Activated CD4-positive, alpha-beta memory T cell treated with anti-CD3 and anti-CD28 coated beads, Interleukin-2, amount 10 ng/mL, durations not matched to agents 7 days and 5 days (primary cell): ENCODE measurements around the gene CEACAM5. TPM values are rescaled to one million over a fixed set of nuclear protein-coding genes. Genes with fewer than 3 reads are reported as not detected.

ENCODE experiments used
- total RNA-seq, 2 experiments: library from RNA; stranded (reverse); gene quantifications; one replicate each; pipeline ENCODE4 v1.2.3, GENCODE V29; 2021

Gene CEACAM5
- total RNA-seq, 2 experiments from 2014 or later, result not detected

Other genes with a start within 250 kb of the CEACAM5 start
- gene CEACAM21, start 132.5 kb upstream of the CEACAM5 start, total RNA-seq, result 10 to 100 TPM; 77.0 to 77.8 TPM
- gene CEACAM4, start 81.6 kb upstream of the CEACAM5 start, total RNA-seq, result not detected
- not detected for gene CEACAM7, start 20.4 kb upstream of the CEACAM5 start, total RNA-seq
- not detected for gene CEACAM6, start 46.9 kb downstream of the CEACAM5 start, total RNA-seq
- not detected for gene CEACAM3, start 88.0 kb downstream of the CEACAM5 start, total RNA-seq
- gene LYPD4, start 136.1 kb downstream of the CEACAM5 start, total RNA-seq, result not detected
- not detected for gene DMRTC2, start 136.4 kb downstream of the CEACAM5 start, total RNA-seq
- gene RPS19, start 151.6 kb downstream of the CEACAM5 start, total RNA-seq, result 1,000 to 10,000 TPM; 2,625 to 2,652 TPM
- gene CD79A, start 168.7 kb downstream of the CEACAM5 start, total RNA-seq, result under 1 TPM; 0.35 to 0.38 TPM
- 100 to 1,000 TPM; 657 TPM for gene ARHGEF1, start 174.6 kb downstream of the CEACAM5 start, total RNA-seq
- 1 to 10 TPM; 1.5 to 1.7 TPM for gene ERFL, start 219.8 kb downstream of the CEACAM5 start, total RNA-seq